H1 (cell line): ENCODE data around the gene SLC25A30. TPM values are rescaled to one million over a fixed set of nuclear protein-coding genes. Genes with fewer than 3 reads are reported as not detected.

ENCODE experiments used
- CTCF ChIA-PET: fragments of 300-600 bp; sonication (Branson Sonifier 250); formaldehyde crosslinking; loops from one replicate; lab custom pipeline; 2021; ENCODE audit not compliant: partially characterized antibody; lab: Charles Lee
- POLR2A ChIA-PET: fragments of 300-600 bp; sonication (Branson Sonifier 250); formaldehyde crosslinking; loops from one replicate; lab custom pipeline; 2021; ENCODE audit warnings: inconsistent platforms; ENCODE audit not compliant: partially characterized antibody; lab: Charles Lee
- DNase-seq, 2 experiments: peaks; one replicate each; pipeline versions ENCODE4 v3.0.0 to v3.0.0-alpha.2; 2010 to 2022; ENCODE audit warnings: low spot score in 2 of 2, low read depth in 1 of 2, mixed read lengths in 1 of 2
- FAIRE-seq: peaks from 2 replicates; lab custom pipeline; 2011; peaks lifted over from hg19 to GRCh38; lab: Jason Lieb, UNC
- H2AFZ ChIP-seq: 2 replicates; pipeline ENCODE4 v1.8.1; 2012; ENCODE audit warnings: low read length, inconsistent platforms
- H2AK5ac ChIP-seq: 2 replicates; pipeline ENCODE4 v1.6.1; 2013; ENCODE audit warnings: low read depth, low read length
- H2BK120ac ChIP-seq: replicated peaks from 2 replicates; pipeline ENCODE3; 2013; ENCODE audit warnings: low read depth, low read length, inconsistent platforms
- H2BK12ac ChIP-seq: 2 replicates; pipeline ENCODE4 v1.6.1; 2013; ENCODE audit warnings: low read depth, low read length
- H2BK15ac ChIP-seq: 2 replicates; pipeline ENCODE4 v1.6.1; 2013; ENCODE audit warnings: low read length
- H2BK20ac ChIP-seq: 2 replicates; pipeline ENCODE4 v1.6.1; 2013; ENCODE audit warnings: low read length
- H2BK5ac ChIP-seq: 2 replicates; pipeline ENCODE4 v1.6.1; 2013; ENCODE audit warnings: low read depth, low read length
- H3K14ac ChIP-seq: 2 replicates; pipeline ENCODE4 v1.6.1; 2013; ENCODE audit warnings: inconsistent platforms; ENCODE audit not compliant: insufficient read length
- H3K18ac ChIP-seq: 2 replicates; pipeline ENCODE4 v1.6.1; 2013; ENCODE audit warnings: low read length; ENCODE audit errors: extremely low read depth
- H3K23ac ChIP-seq: 2 replicates; pipeline ENCODE4 v1.6.1; 2013; ENCODE audit warnings: inconsistent platforms; ENCODE audit not compliant: insufficient read length
- H3K23me2 ChIP-seq: 2 replicates; pipeline ENCODE4 v1.6.1; 2013; ENCODE audit warnings: low read depth, low read length
- H3K27ac ChIP-seq: 2 replicates; pipeline ENCODE4 v1.6.1; 2011; ENCODE audit warnings: low read depth, low read length, inconsistent platforms
- H3K27me3 ChIP-seq, 4 experiments: replicated peaks in 1 of 4; 1 replicate in 1 of 4; 2 replicates in 3 of 4; pipeline versions ENCODE4 v1.6.1 to v1.8.1; 2011 to 2013; ENCODE audit warnings: low read length in 3 of 4, mild to moderate bottlenecking in 3 of 4, inconsistent platforms in 2 of 4, mixed read lengths in 2 of 4, moderate library complexity in 1 of 4; ENCODE audit not compliant: control insufficient read depth in 3 of 4, insufficient read depth in 3 of 4; ENCODE audit errors: extremely low read depth in 1 of 4
- H3K36me3 ChIP-seq, 4 experiments: 2 replicates each; pipeline versions ENCODE4 v1.6.1 to v1.8.1; 2011 to 2013; ENCODE audit warnings: mild to moderate bottlenecking in 4 of 4, low read length in 3 of 4, moderate library complexity in 2 of 4, control low read depth in 1 of 4, inconsistent platforms in 1 of 4; ENCODE audit not compliant: insufficient read depth in 4 of 4, control insufficient read depth in 2 of 4
- H3K4ac ChIP-seq: replicated peaks from 2 replicates; pipeline ENCODE3; 2013; ENCODE audit warnings: low read length, low read depth, mixed read lengths, inconsistent platforms; ENCODE audit not compliant: insufficient read length
- H3K4me1 ChIP-seq, 4 experiments: replicated peaks in 1 of 4; 1 replicate in 1 of 4; 2 replicates in 3 of 4; pipeline versions ENCODE4 v1.6.1 to v1.8.1; 2011 to 2013; ENCODE audit warnings: low read length in 3 of 4, inconsistent platforms in 2 of 4, mixed read lengths in 1 of 4; ENCODE audit not compliant: insufficient read depth in 4 of 4, control insufficient read depth in 3 of 4
- H3K4me2 ChIP-seq, 2 experiments: 2 replicates each; pipeline versions ENCODE4 v1.6.1 to v1.8.1; 2011 to 2013; ENCODE audit warnings: low read depth in 2 of 2, low read length in 2 of 2, control low read depth in 1 of 2, inconsistent platforms in 1 of 2, mild to moderate bottlenecking in 1 of 2; ENCODE audit not compliant: insufficient read depth in 1 of 2
- H3K4me3 ChIP-seq, 4 experiments: fragments of 200-600, 300-600 bp in 1 of 4; sonication (generic), shearing (Covaris generic), sonication (Bioruptor Twin) in 1 of 4; 2 replicates each; pipeline versions ENCODE4 v1.5.1 to v1.8.1; 2011 to 2016; ENCODE audit warnings: low read length in 4 of 4, low read depth in 3 of 4, control low read depth in 2 of 4, inconsistent platforms in 2 of 4, mild to moderate bottlenecking in 2 of 4, mixed read lengths in 1 of 4, moderate library complexity in 1 of 4; ENCODE audit not compliant: insufficient read depth in 2 of 4; ENCODE audit errors: extremely low read depth in 1 of 4
- H3K56ac ChIP-seq: replicated peaks from 2 replicates; pipeline ENCODE3; 2013; ENCODE audit warnings: low read depth, mild to moderate bottlenecking, mixed read lengths, low read length, inconsistent platforms; ENCODE audit not compliant: insufficient read length
- H3K79me1 ChIP-seq: 2 replicates; pipeline ENCODE4 v1.6.1; 2013; ENCODE audit warnings: low read depth, low read length, control low read depth
- H3K79me2 ChIP-seq, 2 experiments: 2 replicates each; pipeline versions ENCODE4 v1.6.1 to v1.8.1; 2012 to 2013; ENCODE audit warnings: low read length in 2 of 2, mild to moderate bottlenecking in 2 of 2, inconsistent platforms in 1 of 2; ENCODE audit not compliant: insufficient read depth in 2 of 2, control insufficient read depth in 1 of 2
- H3K9ac ChIP-seq, 4 experiments: replicated peaks in 1 of 4; 1 replicate in 1 of 4; 2 replicates in 3 of 4; pipeline versions ENCODE4 v1.6.1 to v1.8.1; 2011 to 2013; ENCODE audit warnings: low read depth in 3 of 4, low read length in 3 of 4, control low read depth in 2 of 4, mild to moderate bottlenecking in 2 of 4, moderate library complexity in 2 of 4, inconsistent platforms in 1 of 4; ENCODE audit errors: extremely low read depth in 1 of 4
- H3K9me3 ChIP-seq, 2 experiments: 2 replicates each; pipeline versions ENCODE4 v1.6.1 to v1.8.1; 2012 to 2013; ENCODE audit warnings: mild to moderate bottlenecking in 2 of 2, moderate library complexity in 2 of 2, control low read depth in 1 of 2, inconsistent platforms in 1 of 2, low read depth in 1 of 2, low read length in 1 of 2, mixed read lengths in 1 of 2; ENCODE audit not compliant: insufficient read depth in 2 of 2
- H4K20me1 ChIP-seq, 2 experiments: replicated peaks in 1 of 2; 2 replicates each; pipeline versions ENCODE3 to v1.8.1; 2011 to 2013; ENCODE audit warnings: inconsistent platforms in 2 of 2, low read length in 2 of 2, mild to moderate bottlenecking in 1 of 2; ENCODE audit not compliant: insufficient read depth in 2 of 2, control insufficient read depth in 1 of 2
- H4K5ac ChIP-seq: 2 replicates; pipeline ENCODE4 v1.6.1; 2013; ENCODE audit warnings: low read length, low read depth, mixed read lengths, inconsistent platforms; ENCODE audit not compliant: insufficient read length
- H4K8ac ChIP-seq: 2 replicates; pipeline ENCODE4 v1.8.0; 2013; ENCODE audit warnings: mild to moderate bottlenecking, moderate library complexity, low read length, inconsistent platforms; ENCODE audit not compliant: insufficient read depth; ENCODE audit errors: extremely low read depth
- H4K91ac ChIP-seq: replicated peaks from 2 replicates; pipeline ENCODE3; 2013; ENCODE audit warnings: low read length, mixed read lengths, inconsistent platforms; ENCODE audit not compliant: insufficient read length
- CHD2 ChIP-seq: IDR thresholded peaks from 2 replicates; pipeline ENCODE4 v1.6.1; 2012; ENCODE audit warnings: low read length, improper control_type of control experiment
- EP300 ChIP-seq, 2 experiments: IDR thresholded peaks; 1 replicate in 1 of 2; 2 replicates in 1 of 2; pipeline ENCODE4 v1.6.1; 2011 to 2012; ENCODE audit warnings: low read depth in 2 of 2, low read length in 2 of 2, mild to moderate bottlenecking in 2 of 2, borderline replicate concordance in 1 of 2, inconsistent platforms in 1 of 2, moderate library complexity in 1 of 2
- RXRA ChIP-seq: IDR thresholded peaks from 2 replicates; pipeline ENCODE4 v1.6.1; 2011; ENCODE audit warnings: low read depth, mild to moderate bottlenecking, low read length, moderate library complexity; ENCODE audit not compliant: insufficient read depth
- SAP30 ChIP-seq: fragments of 300-600 bp; sonication (generic); IDR thresholded peaks from 2 replicates; pipeline ENCODE4 v1.7.1; 2012; ENCODE audit warnings: low read length, moderate library complexity, mild to moderate bottlenecking, inconsistent platforms; ENCODE audit not compliant: insufficient read depth, insufficient replicate concordance
- SIRT6 ChIP-seq: IDR thresholded peaks from one replicate; pipeline ENCODE4 v1.7.1; 2012; ENCODE audit warnings: low read length, inconsistent platforms
- TAF1 ChIP-seq: IDR thresholded peaks from 2 replicates; pipeline ENCODE4 v1.6.1; 2011; ENCODE audit warnings: mild to moderate bottlenecking, low read depth, low read length
- YY1 ChIP-seq: IDR thresholded peaks from 2 replicates; pipeline ENCODE4 v1.6.1; 2011; ENCODE audit warnings: low read depth, mild to moderate bottlenecking, low read length
- ZNF274 ChIP-seq: IDR thresholded peaks from 2 replicates; pipeline ENCODE4 v1.7.0; 2012; ENCODE audit warnings: low read length, borderline replicate concordance; ENCODE audit errors: extremely low read depth
- WGBS, 2 experiments: shearing (Covaris generic) in 1 of 2; methylation state at CpG; one replicate each; pipeline versions ENCODE4 v1.1.6 to v1.1.7; 2013 to 2015; ENCODE audit warnings: low lambda C conversion rate in 2 of 2, mixed read lengths in 2 of 2, inconsistent platforms in 1 of 2, low coverage in 1 of 2, missing lambda C conversion rate in 1 of 2; ENCODE audit not compliant: insufficient replicate concordance in 2 of 2, insufficient coverage in 1 of 2, insufficient read length in 1 of 2; ENCODE audit errors: extremely low coverage in 1 of 2, missing lambda C conversion rate in 1 of 2; 5-methylcytosine and 5-hydroxymethylcytosine counted together
- polyA plus RNA-seq, 7 experiments: library from polyadenylated mRNA; depleted of rRNA in 3 of 7; stranded (reverse) in 5 of 7; unstranded in 2 of 7; fragments of >200 nt in 5 of 7; fragments of 200-250 nt in 2 of 7; gene quantifications; 1 replicate in 5 of 7; 2 replicates in 1 of 7; 4 replicates in 1 of 7; pipeline versions ENCODE4 v1.2.1 to v1.2.3, GENCODE V29; 2011 to 2013; ENCODE audit warnings: missing spikeins in 2 of 7, mixed read lengths in 2 of 7
- total RNA-seq: library from RNA; stranded (reverse); fragmentation: NEBNext Ultra II Directional; extraction: Animal tissue kit (Norgen Biotek cat#: 25700); gene quantifications from 2 replicates; pipeline ENCODE4 v1.2.1, GENCODE V29; 2021
- TF ChIP-seq, protein P1 (sequence below): IDR thresholded peaks from 2 replicates; pipeline ENCODE4 v1.6.1; 2012; ENCODE audit warnings: low read length, inconsistent platforms

The SLC25A30 gene
- total and polyA plus RNA-seq, 2 of the 8 experiments (the other 6 are each of a cell fraction or from before 2014, with no cell fraction given) = 2.1 to 8.7 TPM

DNA sequence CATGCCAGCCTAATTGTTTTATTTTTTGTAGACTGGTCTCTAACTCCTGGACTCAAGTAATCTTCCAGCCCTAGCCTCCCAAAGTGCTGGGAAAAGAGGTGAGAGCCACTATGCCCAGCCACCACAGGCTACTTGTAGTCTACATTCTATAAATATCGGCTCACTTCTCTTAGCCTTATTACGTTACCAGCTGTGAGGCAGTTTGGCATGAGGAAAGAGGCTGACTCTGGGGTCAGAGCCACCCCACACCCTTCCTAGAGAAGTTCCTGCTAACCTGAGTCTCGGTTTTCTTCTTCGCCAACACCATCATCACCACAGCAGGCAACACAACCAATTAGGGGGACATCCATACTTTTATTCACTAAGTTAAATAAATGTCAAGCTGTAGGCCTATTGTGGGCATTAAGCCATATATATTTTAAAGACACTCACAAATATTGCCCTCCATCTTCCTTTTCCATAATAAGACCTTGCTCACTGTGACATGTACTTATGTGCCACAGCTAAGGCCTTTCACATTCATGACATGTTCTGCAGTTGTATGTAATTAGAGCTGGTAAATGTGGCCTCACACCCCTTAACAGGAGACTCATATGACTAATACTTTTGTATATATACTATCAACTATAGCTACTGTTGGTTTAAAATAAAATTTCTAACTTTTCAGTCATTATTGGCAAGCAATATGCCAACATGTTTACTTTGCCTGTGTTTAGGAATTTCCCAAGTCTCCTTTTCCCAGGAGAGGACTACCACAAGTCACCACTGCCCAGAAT is 5.7 kb downstream of the SLC25A30 start:
- H2BK12ac ChIP-seq = no peak overlapping the region
- no peak overlapping the region for H2BK5ac ChIP-seq
- H3K4ac ChIP-seq = no peak overlapping the region
- H4K8ac ChIP-seq = no peak overlapping the region
- H3K9me3 ChIP-seq = no peaks in the 10 kb centered on the region
- peaks cover 0 to 10% (median 3%) of the 10 kb centered on the region in 4 experiments; a peak in 4 of 8 replicates for H3K36me3 ChIP-seq
- H3K27me3 ChIP-seq = peaks cover 0 to 3% (median 0%) of the 10 kb centered on the region in 4 experiments; a peak in 2 of 7 replicates
- peaks cover 2% of the 10 kb centered on the region; the same call in 1 of the 2 replicates for H3K79me1 ChIP-seq
- no peak overlapping the region for H3K14ac ChIP-seq
- H3K4me3 ChIP-seq = no peak overlapping the region
- no peak overlapping the region for H4K5ac ChIP-seq
- no peak overlapping the region for H2BK15ac ChIP-seq
- ChIA-PET POLR2A (interaction anchor here (1.6 kb wide), 1 partner anchor 71 kb away, joined by 3 read pairs; the partner anchor contains the start of gene TPT1), CTCF (interaction anchor here (0.6 to 3.2 kb wide), 4 partner anchors 8 to 177 kb away, joined by 3 to 17 read pairs (median 3); no protein-coding TSS in a partner anchor)
- no peak overlapping the region for H2BK20ac ChIP-seq
- DNase-seq (no peak), FAIRE-seq (no peak)
- no peak overlapping the region for H3K23ac ChIP-seq
- H2AFZ ChIP-seq = no peak overlapping the region
- H2AK5ac ChIP-seq = no peak overlapping the region
- no peak overlapping the region for H3K4me2 ChIP-seq
- H3K4me1 ChIP-seq = no peaks in the 10 kb centered on the region; a peak in 1 of 7 replicates
- peaks cover 1 to 4% of the 10 kb centered on the region in 2 experiments for H4K20me1 ChIP-seq
- H3K27ac ChIP-seq = no peak overlapping the region
- 98% methylated on average over 4 of the region's 4 CpGs; no CpG with 5 or more reads in 1 of the 2 experiments for WGBS, 2 experiments
- H3K56ac ChIP-seq = no peak overlapping the region
- no peak overlapping the region for H2BK120ac ChIP-seq
- peaks cover under 1% of the 10 kb centered on the region; the same call in 1 of the 2 replicates for H3K23me2 ChIP-seq
- no peak overlapping the region for H3K9ac ChIP-seq
- H3K79me2 ChIP-seq = no peaks in the 10 kb centered on the region
- no peak overlapping the region for H4K91ac ChIP-seq
- no peak overlapping the region for H3K18ac ChIP-seq
- TF ChIP-seq ZNF274 (no peak), CHD2 (no peak), SAP30 (no peak), RXRA (no peak), YY1 (no peak), TAF1 (no peak), SIRT6 (no peak), EP300 (IDR thresholded peaks at IDR 0.05; ENCODE audit: borderline replicate concordance in 1 of 2, low read depth in 2 of 2, low read length in 2 of 2) (no peak)
- TF ChIP-seq, protein P1, sequence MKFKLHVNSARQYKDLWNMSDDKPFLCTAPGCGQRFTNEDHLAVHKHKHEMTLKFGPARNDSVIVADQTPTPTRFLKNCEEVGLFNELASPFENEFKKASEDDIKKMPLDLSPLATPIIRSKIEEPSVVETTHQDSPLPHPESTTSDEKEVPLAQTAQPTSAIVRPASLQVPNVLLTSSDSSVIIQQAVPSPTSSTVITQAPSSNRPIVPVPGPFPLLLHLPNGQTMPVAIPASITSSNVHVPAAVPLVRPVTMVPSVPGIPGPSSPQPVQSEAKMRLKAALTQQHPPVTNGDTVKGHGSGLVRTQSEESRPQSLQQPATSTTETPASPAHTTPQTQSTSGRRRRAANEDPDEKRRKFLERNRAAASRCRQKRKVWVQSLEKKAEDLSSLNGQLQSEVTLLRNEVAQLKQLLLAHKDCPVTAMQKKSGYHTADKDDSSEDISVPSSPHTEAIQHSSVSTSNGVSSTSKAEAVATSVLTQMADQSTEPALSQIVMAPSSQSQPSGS = no peak
